Neural cell (in vitro differentiated cells): Measurements from ENCODE around the gene TMEM11.

Source experiments
- EP300 ChIP-seq: fragments of 450-650 bp; conservative IDR thresholded peaks from 2 replicates; pipeline ENCODE4 v1.6.1; 2014; ENCODE audit warnings: antibody characterized with exemption, mild to moderate bottlenecking, moderate library complexity; ENCODE audit not compliant: poor library complexity, severe bottlenecking
- EZH2 ChIP-seq: fragments of 200-600, 300-800 bp; shearing (Covaris generic), sonication (generic); IDR thresholded peaks from 2 replicates; pipeline ENCODE4 v1.6.1; 2014; ENCODE audit warnings: antibody characterized with exemption, low read length, borderline replicate concordance, mild to moderate bottlenecking; ENCODE audit not compliant: insufficient read depth, poor library complexity, severe bottlenecking
- POLR2AphosphoS5 ChIP-seq: IDR thresholded peaks from 2 replicates; pipeline ENCODE4 v1.6.1; 2012
- SMC3 ChIP-seq: fragments of 450-650 bp; conservative IDR thresholded peaks from 2 replicates; pipeline ENCODE4 v1.6.1; 2014; ENCODE audit warnings: antibody characterized with exemption, mild to moderate bottlenecking, moderate library complexity; ENCODE audit not compliant: poor library complexity
- TAF1 ChIP-seq: IDR thresholded peaks from 2 replicates; pipeline ENCODE4 v1.6.1; 2012; ENCODE audit warnings: low read depth
- TF ChIP-seq, protein P1 (sequence below): fragments of 450-650 bp; IDR thresholded peaks from 2 replicates; pipeline ENCODE4 v1.5.1; 2014; ENCODE audit warnings: antibody characterized with exemption, mild to moderate bottlenecking, moderate library complexity; ENCODE audit not compliant: poor library complexity, severe bottlenecking
- TF ChIP-seq, protein P2 (sequence below): IDR thresholded peaks from 2 replicates; pipeline ENCODE4 v1.6.1; 2012; ENCODE audit warnings: borderline replicate concordance

DNA sequence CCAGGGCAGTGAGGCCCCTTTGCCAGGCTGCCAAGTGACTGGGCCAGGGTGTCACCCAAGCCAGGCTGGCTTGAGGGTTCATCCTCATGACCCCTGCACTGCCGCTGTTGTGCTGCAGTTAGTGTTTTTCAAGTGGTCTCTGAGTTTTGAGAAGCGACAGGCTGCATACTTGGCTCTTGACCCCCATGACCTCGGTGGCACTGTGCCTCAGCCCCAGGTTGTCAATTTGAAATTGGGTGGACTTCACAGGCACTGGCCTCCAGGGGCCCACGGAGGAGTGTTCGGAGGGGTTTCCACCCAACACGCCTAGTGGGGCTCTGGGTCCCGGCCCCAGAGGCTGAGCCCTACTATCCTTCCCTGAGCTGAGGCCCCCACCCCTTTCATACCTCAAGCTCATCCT lies 44.5 kb downstream of the TMEM11 start:
- no peak for TF ChIP-seq EZH2
- TF ChIP-seq, protein P1, sequence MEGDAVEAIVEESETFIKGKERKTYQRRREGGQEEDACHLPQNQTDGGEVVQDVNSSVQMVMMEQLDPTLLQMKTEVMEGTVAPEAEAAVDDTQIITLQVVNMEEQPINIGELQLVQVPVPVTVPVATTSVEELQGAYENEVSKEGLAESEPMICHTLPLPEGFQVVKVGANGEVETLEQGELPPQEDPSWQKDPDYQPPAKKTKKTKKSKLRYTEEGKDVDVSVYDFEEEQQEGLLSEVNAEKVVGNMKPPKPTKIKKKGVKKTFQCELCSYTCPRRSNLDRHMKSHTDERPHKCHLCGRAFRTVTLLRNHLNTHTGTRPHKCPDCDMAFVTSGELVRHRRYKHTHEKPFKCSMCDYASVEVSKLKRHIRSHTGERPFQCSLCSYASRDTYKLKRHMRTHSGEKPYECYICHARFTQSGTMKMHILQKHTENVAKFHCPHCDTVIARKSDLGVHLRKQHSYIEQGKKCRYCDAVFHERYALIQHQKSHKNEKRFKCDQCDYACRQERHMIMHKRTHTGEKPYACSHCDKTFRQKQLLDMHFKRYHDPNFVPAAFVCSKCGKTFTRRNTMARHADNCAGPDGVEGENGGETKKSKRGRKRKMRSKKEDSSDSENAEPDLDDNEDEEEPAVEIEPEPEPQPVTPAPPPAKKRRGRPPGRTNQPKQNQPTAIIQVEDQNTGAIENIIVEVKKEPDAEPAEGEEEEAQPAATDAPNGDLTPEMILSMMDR = no peak
- no peak for TF ChIP-seq TAF1
- no peak for TF ChIP-seq EP300
- TF ChIP-seq, protein P2, sequence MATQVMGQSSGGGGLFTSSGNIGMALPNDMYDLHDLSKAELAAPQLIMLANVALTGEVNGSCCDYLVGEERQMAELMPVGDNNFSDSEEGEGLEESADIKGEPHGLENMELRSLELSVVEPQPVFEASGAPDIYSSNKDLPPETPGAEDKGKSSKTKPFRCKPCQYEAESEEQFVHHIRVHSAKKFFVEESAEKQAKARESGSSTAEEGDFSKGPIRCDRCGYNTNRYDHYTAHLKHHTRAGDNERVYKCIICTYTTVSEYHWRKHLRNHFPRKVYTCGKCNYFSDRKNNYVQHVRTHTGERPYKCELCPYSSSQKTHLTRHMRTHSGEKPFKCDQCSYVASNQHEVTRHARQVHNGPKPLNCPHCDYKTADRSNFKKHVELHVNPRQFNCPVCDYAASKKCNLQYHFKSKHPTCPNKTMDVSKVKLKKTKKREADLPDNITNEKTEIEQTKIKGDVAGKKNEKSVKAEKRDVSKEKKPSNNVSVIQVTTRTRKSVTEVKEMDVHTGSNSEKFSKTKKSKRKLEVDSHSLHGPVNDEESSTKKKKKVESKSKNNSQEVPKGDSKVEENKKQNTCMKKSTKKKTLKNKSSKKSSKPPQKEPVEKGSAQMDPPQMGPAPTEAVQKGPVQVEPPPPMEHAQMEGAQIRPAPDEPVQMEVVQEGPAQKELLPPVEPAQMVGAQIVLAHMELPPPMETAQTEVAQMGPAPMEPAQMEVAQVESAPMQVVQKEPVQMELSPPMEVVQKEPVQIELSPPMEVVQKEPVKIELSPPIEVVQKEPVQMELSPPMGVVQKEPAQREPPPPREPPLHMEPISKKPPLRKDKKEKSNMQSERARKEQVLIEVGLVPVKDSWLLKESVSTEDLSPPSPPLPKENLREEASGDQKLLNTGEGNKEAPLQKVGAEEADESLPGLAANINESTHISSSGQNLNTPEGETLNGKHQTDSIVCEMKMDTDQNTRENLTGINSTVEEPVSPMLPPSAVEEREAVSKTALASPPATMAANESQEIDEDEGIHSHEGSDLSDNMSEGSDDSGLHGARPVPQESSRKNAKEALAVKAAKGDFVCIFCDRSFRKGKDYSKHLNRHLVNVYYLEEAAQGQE = no peak
- no peak for TF ChIP-seq SMC3
- TF ChIP-seq POLR2AphosphoS5 = no peak
